ENCODE measurements around the gene KMT5C.

Gene KMT5C

GRCh38 chr19:55339105-55339888 is at the start of gene KMT5C:
KMT5C (plus strand) TSS chr19:55339876; CDS start chr19:55341937, 2,061 bp downstream.
- in situ Hi-C loops (cut with HindIII; ENCODE audit: low sequenced_read_pairs), result no loop called here

DNA sequence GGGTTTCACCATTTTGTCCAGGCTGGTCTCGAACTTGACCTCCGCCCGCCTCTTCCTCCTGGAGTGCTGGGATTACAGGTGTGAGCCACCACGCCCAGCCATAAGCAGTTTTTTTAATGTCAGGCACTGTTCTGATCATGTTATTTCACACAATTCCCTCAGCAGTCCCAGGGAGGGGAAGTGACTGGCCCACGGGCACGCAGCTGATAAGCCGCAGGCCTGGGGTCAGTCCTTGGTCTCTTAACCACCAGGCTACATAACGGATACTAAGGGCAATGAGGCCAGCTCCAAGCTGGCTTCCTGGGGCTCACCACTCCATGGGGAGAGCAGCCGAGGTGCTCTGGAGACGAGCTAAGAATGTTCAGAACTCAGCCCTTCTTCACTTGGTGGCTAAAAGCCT is 42.4 kb upstream of the KMT5C start:
- in situ Hi-C loops (cut with HindIII; ENCODE audit: low sequenced_read_pairs), result loop anchor here (10.0 kb wide), 1 partner anchor 122 kb away; no protein-coding TSS in a partner anchor

DNA sequence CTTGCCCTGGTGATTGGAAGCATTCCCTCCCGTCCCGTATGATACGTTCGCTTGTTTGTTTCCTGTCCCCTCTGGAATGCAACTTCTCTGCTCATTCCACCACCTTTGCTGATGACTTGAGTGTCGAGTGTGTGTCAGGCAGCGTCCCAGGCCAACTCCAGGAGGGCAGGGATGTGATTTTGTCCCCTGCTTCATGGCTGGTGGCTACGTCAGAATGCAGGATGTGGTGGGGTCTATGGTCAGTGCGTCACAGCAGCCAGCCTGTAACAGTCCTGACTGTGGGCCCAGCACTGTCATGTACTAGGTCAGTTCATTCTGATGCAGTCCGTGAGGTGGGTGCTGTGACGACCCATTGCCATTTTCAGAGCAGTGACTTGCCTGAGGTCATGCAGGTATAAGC is 39.7 kb upstream of the KMT5C start:
- in situ Hi-C loops (cut with HindIII; ENCODE audit: low sequenced_read_pairs), result loop anchor here (10.0 kb wide), 1 partner anchor 125 kb away; no protein-coding TSS in a partner anchor

GRCh38 chr19:55300886-55301458 is 38.7 kb upstream of the KMT5C start:
- in situ Hi-C loops (cut with HindIII; ENCODE audit: low sequenced_read_pairs), result no loop called here

DNA sequence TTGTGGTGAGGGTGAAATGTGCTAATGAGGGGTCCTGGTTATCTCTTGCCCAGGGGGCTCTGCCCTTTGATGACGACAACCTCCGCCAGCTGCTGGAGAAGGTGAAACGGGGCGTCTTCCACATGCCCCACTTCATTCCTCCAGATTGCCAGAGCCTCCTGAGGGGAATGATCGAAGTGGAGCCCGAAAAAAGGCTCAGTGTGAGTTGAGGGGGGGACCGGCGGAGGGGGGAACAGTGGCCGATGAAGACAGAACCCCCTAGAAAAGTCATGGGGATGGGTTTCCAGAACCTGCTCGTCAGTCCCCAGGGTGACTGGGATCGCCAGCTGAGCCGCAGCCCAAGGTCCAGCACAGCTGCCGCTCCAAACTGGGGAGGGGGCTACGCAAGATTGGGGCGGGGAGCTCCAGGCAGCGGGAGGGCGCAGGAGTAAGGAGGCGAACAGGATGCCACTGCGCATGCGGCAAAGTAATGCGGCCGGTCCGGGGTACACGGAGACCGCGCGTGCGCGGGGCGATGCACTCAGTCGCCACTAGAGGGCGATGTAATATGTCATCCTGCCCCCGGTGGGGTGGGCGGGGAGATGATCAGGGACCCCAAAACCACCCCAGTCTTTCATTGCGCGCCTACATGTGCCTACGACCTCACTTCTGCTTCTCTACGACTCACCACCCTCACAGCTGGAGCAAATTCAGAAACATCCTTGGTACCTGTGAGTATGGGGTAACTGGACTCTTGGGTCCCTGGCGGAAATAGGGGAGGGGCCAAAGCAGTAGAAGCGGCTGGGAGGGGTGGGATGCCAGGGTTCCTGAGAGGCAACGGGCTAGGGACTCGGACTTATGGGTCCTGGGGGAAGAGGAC is 38.0 kb upstream of the KMT5C start:
- in situ Hi-C loops (cut with HindIII; ENCODE audit: low sequenced_read_pairs), result no loop called here

DNA sequence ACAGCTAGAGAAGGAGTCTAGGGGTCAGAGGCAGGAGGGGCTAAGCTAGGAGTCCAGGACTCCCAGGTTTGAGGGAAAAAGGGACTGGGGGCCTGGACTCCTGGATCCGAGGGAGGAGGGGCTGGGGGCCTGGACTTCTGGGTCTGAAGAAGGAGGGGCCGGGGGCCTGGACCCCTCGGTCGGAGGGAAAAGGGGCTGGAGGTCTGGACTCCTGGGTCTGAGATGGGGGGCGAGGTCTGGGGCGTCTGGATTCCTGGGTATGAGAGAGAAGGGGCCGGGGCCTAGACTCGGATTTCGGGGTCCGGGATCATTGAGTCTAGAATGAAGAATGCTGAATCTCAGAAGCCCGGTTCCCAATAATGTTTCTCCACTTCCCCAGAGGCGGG is 37.4 kb upstream of the KMT5C start:
- in situ Hi-C loops (cut with HindIII; ENCODE audit: low sequenced_read_pairs), result no loop called here

- in situ Hi-C loops (cut with HindIII; ENCODE audit: low sequenced_read_pairs), result no loop called here
Observed at GRCh38 chr19:55303477-55303876, 36.2 kb upstream of the KMT5C start.

DNA sequence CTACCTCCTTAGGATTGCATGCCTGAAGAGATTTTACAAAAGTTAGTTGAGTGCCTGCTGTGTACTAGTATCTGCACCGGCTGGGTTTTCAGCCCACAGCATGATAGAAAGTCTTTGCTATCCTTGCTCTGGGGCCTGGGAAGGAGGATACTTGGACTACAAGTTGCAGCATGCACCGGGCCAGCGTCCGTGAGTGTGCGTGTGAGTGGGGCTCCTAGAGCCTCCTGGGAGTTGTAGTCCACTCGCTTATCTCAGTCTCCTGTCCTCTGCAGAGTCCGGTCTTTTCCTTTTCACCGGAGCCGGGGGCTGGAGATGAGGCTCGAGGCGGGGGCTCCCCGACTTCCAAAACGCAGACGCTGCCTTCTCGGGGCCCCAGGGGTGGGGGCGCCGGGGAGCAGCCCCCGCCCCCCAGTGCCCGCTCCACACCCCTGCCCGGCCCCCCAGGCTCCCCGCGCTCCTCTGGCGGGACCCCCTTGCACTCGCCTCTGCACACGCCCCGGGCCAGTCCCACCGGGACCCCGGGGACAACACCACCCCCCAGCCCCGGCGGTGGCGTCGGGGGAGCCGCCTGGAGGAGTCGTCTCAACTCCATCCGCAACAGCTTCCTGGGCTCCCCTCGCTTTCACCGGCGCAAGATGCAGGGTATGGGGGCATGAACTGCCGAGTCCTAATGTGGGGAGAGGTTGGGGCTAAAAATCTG is 35.2 kb upstream of the KMT5C start:
- in situ Hi-C loops (cut with HindIII; ENCODE audit: low sequenced_read_pairs), result no loop called here

- in situ Hi-C loops (cut with HindIII; ENCODE audit: low sequenced_read_pairs), result no loop called here
Observed at GRCh38 chr19:55304980-55305379, 34.7 kb upstream of the KMT5C start.

DNA sequence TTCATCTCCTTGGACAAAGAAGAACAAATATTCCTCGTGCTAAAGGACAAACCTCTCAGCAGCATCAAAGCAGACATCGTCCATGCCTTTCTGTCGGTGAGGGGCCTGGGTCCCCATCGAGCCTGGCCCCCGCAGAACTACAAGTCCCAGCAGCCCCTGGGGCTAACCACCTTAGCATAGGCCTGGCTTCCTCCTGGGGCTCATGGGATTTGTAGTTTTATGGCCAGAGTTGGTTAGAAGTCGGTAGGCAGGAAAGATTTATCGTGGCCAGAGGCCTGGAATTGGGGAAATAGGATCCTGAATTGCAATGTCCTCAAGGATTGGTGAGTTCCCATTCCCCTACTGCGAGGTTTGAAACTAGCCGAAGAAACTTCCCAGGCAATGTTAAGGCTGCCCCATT is 34.2 kb upstream of the KMT5C start:
- in situ Hi-C loops (cut with HindIII; ENCODE audit: low sequenced_read_pairs), result no loop called here

DNA sequence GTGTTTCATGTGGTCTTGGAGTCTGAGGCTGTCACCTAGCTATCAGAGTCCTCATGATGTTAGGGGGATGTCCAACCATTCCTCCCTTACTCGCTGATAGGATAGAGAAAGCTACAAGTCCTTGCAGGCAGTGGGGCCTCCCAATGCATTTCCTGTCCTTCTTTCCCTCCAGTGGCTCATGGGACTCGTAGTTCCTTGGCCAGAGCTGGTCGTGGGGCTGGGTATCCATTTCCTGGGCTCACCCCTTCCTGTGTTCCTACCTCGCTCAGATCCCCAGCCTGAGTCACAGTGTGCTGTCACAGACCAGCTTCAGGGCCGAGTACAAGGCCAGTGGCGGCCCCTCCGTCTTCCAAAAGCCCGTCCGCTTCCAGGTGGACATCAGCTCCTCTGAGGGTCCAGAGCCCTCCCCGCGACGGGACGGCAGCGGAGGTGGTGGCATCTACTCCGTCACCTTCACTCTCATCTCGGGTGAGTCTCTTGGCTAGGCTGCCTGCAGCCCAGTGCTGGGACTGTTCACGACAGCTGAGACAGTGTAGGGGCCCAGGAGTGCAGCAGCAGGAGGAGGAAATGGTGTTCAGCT is 33.6 kb upstream of the KMT5C start:
- in situ Hi-C loops (cut with HindIII; ENCODE audit: low sequenced_read_pairs), result no loop called here

DNA sequence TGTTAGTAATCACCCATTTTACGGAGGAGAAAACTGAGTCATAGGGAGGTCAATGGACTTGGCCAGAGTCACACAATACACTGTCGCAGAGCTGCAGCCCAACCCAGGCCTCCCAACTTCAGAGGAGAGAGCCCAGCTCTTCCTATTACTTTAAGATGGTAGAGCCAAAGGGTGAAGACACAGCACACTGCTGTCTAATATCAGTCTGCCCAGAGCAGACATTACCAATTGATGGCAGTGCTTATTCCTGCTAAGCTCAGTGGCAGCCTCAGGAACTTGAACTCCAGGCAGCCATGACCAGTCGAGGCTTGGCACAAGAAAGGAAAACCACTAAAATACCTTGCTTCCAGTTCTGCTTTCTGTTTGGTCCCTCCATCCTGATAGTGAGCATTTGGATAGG is 33.0 kb upstream of the KMT5C start:
- in situ Hi-C loops (cut with HindIII; ENCODE audit: low sequenced_read_pairs), result no loop called here

GRCh38 chr19:55308281-55308680 is 31.4 kb upstream of the KMT5C start:
- in situ Hi-C loops (cut with HindIII; ENCODE audit: low sequenced_read_pairs), result no loop called here

DNA sequence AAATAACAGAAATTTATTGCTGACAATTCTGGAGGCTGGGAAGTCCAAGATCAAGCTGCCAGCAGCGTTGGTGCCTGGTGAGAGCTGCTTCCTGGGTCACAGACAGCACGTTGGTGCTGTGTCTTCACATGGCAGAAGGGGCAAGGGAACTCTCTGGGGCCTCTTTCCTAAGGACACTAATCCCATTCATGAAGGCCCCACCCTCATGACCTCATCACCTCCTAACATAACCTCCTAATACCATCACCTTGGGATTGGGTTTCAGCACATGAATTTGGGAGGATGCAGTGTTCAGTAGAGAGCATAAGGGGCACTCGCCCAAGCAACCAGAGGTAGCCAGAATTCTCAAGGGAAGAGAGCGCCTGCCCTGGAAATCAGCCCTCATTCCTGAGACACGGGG is 30.2 kb upstream of the KMT5C start:
- in situ Hi-C loops (cut with HindIII; ENCODE audit: low sequenced_read_pairs), result no loop called here

GRCh38 chr19:55310498-55310897 is 29.2 kb upstream of the KMT5C start:
- in situ Hi-C loops (cut with HindIII; ENCODE audit: low sequenced_read_pairs), result no loop called here

GRCh38 chr19:55311397-55311796 is 28.3 kb upstream of the KMT5C start:
- in situ Hi-C loops (cut with HindIII; ENCODE audit: low sequenced_read_pairs), result no loop called here

DNA sequence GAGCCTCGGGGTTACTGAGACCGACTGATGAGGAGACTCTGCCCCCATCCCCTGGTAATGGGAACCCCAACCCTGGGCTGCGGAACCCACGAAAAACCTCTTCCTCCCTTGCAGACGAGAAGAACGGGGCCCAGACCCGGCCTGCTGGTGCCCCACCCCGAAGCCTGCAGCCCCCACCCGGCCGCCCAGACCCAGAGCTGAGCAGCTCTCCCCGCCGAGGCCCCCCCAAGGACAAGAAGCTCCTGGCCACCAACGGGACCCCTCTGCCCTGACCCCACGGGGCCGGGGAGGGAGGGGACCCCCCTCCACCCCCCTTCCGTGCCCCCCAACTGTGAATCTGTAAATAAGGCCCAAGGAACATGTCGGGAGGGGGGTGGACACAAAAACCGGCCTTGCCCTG is 27.9 kb upstream of the KMT5C start:
- in situ Hi-C loops (cut with HindIII; ENCODE audit: low sequenced_read_pairs), result no loop called here

GRCh38 chr19:55312621-55313512 is 26.8 kb upstream of the KMT5C start:
- in situ Hi-C loops (cut with HindIII; ENCODE audit: low sequenced_read_pairs), result no loop called here

- in situ Hi-C loops (cut with HindIII; ENCODE audit: low sequenced_read_pairs), result no loop called here
Observed at GRCh38 chr19:55314396-55314795, 25.3 kb upstream of the KMT5C start.

All from DLD1 (cell line).